Fibroblast of villous mesenchyme (primary cell): ENCODE data around the gene RB1. TPM values are rescaled to one million over a fixed set of nuclear protein-coding genes. Genes with fewer than 3 reads are reported as not detected.

Experiments used
- DNase-seq: peaks from one replicate; pipeline ENCODE4 v3.0.0-alpha.2; 2010; ENCODE audit warnings: low read depth
- H3K4me3 ChIP-seq: 2 replicates; pipeline ENCODE4 v1.5.1; 2011; ENCODE audit warnings: low read depth, mild to moderate bottlenecking, low read length
- CTCF ChIP-seq: IDR thresholded peaks from 2 replicates; pipeline ENCODE4 v1.5.1; 2012; ENCODE audit warnings: low read depth, mild to moderate bottlenecking, low read length; ENCODE audit not compliant: insufficient read depth
- total RNA-seq: library from RNA; depleted of rRNA; stranded (reverse); fragments of >200 nt; gene quantifications from 2 replicates; pipeline ENCODE4 v1.2.3, GENCODE V29; 2012

Gene RB1
- total RNA-seq, 1 donor, result 50.5 TPM

GRCh38 chr13:48263196-48263595 lies 40.4 kb upstream of the RB1 start:
- DNase-seq, result no peak
- H3K4me3 ChIP-seq, result no peak overlapping the region
- no peak for TF ChIP-seq CTCF

GRCh38 chr13:48264058-48264457 lies 39.5 kb upstream of the RB1 start:
- no peak for TF ChIP-seq CTCF
- H3K4me3 ChIP-seq, result no peak overlapping the region
- DNase-seq, result no peak

- no peak for TF ChIP-seq CTCF
- H3K4me3 ChIP-seq, result no peak overlapping the region
- no peak for DNase-seq
Observed at GRCh38 chr13:48265217-48265815, 38.2 kb upstream of the RB1 start.

GRCh38 chr13:48266150-48266549 lies 37.4 kb upstream of the RB1 start:
- no peak for TF ChIP-seq CTCF
- DNase-seq, result no peak

GRCh38 chr13:48266701-48267639 lies 36.6 kb upstream of the RB1 start:
- no peak for DNase-seq
- no peak overlapping the region for H3K4me3 ChIP-seq
- no peak for TF ChIP-seq CTCF

More at GRCh38 chr13:48266150-48266549, 37.4 kb upstream of the RB1 start:
- H3K4me3 ChIP-seq, result no peak overlapping the region

- DNase-seq, result no peak
- no peak for TF ChIP-seq CTCF
- H3K4me3 ChIP-seq, result no peak overlapping the region
Observed at GRCh38 chr13:48268019-48268418, 35.5 kb upstream of the RB1 start.

- DNase-seq, result no peak
- H3K4me3 ChIP-seq, result no peak overlapping the region
- no peak for TF ChIP-seq CTCF
Observed at GRCh38 chr13:48273346-48273745, 30.2 kb upstream of the RB1 start.
